ENCODE results near the gene CNMD.
"Not testable (repeated sequence)": the region's sequence is repeated elsewhere in the genome, so short reads cannot be mapped to it uniquely, and the experiment has no call there.

The CNMD gene

GRCh38 chr13:52721356-52721755 is 18.3 kb downstream of the CNMD start:
- H3K9me3 ChIP-seq (ENCODE audit: control insufficient read depth, low read length); H2BK12ac ChIP-seq (ENCODE audit: low read length in 2 of 2); H3K4me2 ChIP-seq (ENCODE audit: low read length, poor library complexity, severe bottlenecking); H3K4ac ChIP-seq (ENCODE audit: low read depth in 1 of 2, low read length in 2 of 2); H2AFZ ChIP-seq (ENCODE audit: low read depth, low read length); H2BK120ac ChIP-seq (ENCODE audit: low read depth, low read length); H3K4me1 ChIP-seq (ENCODE audit: control insufficient read depth, insufficient read depth, low read depth, low read length); H3K79me1 ChIP-seq (replicated peaks; ENCODE audit: low read length, poor library complexity, severe bottlenecking); H2BK5ac ChIP-seq (ENCODE audit: low read depth, low read length, poor library complexity, severe bottlenecking); H3K27me3 ChIP-seq (ENCODE audit: control insufficient read depth in 1 of 2, insufficient read depth in 1 of 2, low read length in 2 of 2); H2AK5ac ChIP-seq (ENCODE audit: low read length, severe bottlenecking); H4K8ac ChIP-seq (ENCODE audit: low read length); H3K27ac ChIP-seq (ENCODE audit: low read length, poor library complexity, severe bottlenecking); H3K14ac ChIP-seq (ENCODE audit: low read length in 2 of 2); H2BK15ac ChIP-seq (ENCODE audit: low read depth, poor library complexity, severe bottlenecking); H3K18ac ChIP-seq (ENCODE audit: low read depth in 1 of 2, low read length in 2 of 2); H3K23ac ChIP-seq (ENCODE audit: low read length in 2 of 2); H3K9ac ChIP-seq (ENCODE audit: low read length); H3K36me3 ChIP-seq (ENCODE audit: control insufficient read depth in 1 of 2, insufficient read depth in 2 of 2, low read depth in 1 of 2, low read length in 2 of 2); DNase-seq; H4K91ac ChIP-seq (ENCODE audit: low read length); H3K4me3 ChIP-seq (ENCODE audit: insufficient read depth in 1 of 2, low read depth in 1 of 2, low read length in 2 of 2): not testable (repeated sequence)
- WGBS, result 97% methylated on average over 1 of the region's 2 CpGs

DNA sequence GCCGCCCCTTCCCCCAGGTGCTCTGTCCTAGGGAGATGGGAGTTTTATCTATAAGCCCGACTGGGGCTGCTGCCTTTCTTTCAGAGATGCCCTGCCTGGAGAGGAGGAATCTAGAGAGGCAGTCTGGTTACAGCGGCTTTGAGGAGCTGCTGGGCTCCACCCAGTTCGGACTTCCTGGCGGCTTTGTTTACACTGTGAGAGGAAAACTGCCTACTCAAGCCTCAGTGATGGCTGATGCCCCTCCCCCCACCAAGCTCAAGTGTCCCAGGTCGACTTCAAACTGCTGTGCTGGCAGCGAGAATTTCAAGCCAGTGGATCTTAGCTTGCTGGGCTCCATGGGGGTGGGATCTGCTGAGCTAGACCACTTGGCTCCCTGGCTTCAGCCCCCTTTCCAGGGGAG is 18.7 kb downstream of the CNMD start:
- not testable (repeated sequence) for H3K9ac ChIP-seq (ENCODE audit: low read length); H2BK120ac ChIP-seq (ENCODE audit: low read depth, low read length); H4K8ac ChIP-seq (ENCODE audit: low read length); H3K4ac ChIP-seq (ENCODE audit: low read depth in 1 of 2, low read length in 2 of 2); H3K27ac ChIP-seq (ENCODE audit: low read length, poor library complexity, severe bottlenecking); DNase-seq; H3K14ac ChIP-seq (ENCODE audit: low read length in 2 of 2); H3K36me3 ChIP-seq (ENCODE audit: control insufficient read depth in 1 of 2, insufficient read depth in 2 of 2, low read depth in 1 of 2, low read length in 2 of 2); H2BK5ac ChIP-seq (ENCODE audit: low read depth, low read length, poor library complexity, severe bottlenecking); H3K4me1 ChIP-seq (ENCODE audit: control insufficient read depth, insufficient read depth, low read depth, low read length); H3K4me2 ChIP-seq (ENCODE audit: low read length, poor library complexity, severe bottlenecking); H3K4me3 ChIP-seq (ENCODE audit: insufficient read depth in 1 of 2, low read depth in 1 of 2, low read length in 2 of 2); H2AK5ac ChIP-seq (ENCODE audit: low read length, severe bottlenecking); H3K79me1 ChIP-seq (replicated peaks; ENCODE audit: low read length, poor library complexity, severe bottlenecking); H2BK12ac ChIP-seq (ENCODE audit: low read length in 2 of 2); H3K23ac ChIP-seq (ENCODE audit: low read length in 2 of 2); H3K27me3 ChIP-seq (ENCODE audit: control insufficient read depth in 1 of 2, insufficient read depth in 1 of 2, low read length in 2 of 2); H4K91ac ChIP-seq (ENCODE audit: low read length); H2BK15ac ChIP-seq (ENCODE audit: low read depth, poor library complexity, severe bottlenecking); H2AFZ ChIP-seq (ENCODE audit: low read depth, low read length); H3K18ac ChIP-seq (ENCODE audit: low read depth in 1 of 2, low read length in 2 of 2); H3K9me3 ChIP-seq (ENCODE audit: control insufficient read depth, low read length)
- WGBS, result 67% methylated on average over 5 of the region's 7 CpGs

- no peaks in the 10 kb centered on the region for H3K36me3 ChIP-seq (ENCODE audit: control insufficient read depth in 1 of 2, insufficient read depth in 2 of 2, low read depth in 1 of 2, low read length in 2 of 2)
- H3K4me3 ChIP-seq (ENCODE audit: insufficient read depth in 1 of 2, low read depth in 1 of 2, low read length in 2 of 2), result no peak overlapping the region
- no peak overlapping the region for H3K9ac ChIP-seq (ENCODE audit: low read length)
- H3K4ac ChIP-seq (ENCODE audit: low read depth in 1 of 2, low read length in 2 of 2), result no peak overlapping the region
- no peak overlapping the region for H2AK5ac ChIP-seq (ENCODE audit: low read length, severe bottlenecking)
- H4K91ac ChIP-seq (ENCODE audit: low read length), result no peak overlapping the region
- no peak overlapping the region for H3K23ac ChIP-seq (ENCODE audit: low read length in 2 of 2)
- H3K4me2 ChIP-seq (ENCODE audit: low read length, poor library complexity, severe bottlenecking), result no peak overlapping the region
- no peak overlapping the region for H2AFZ ChIP-seq (ENCODE audit: low read depth, low read length)
- no peak overlapping the region for H2BK15ac ChIP-seq (ENCODE audit: low read depth, poor library complexity, severe bottlenecking)
- no peak overlapping the region for H2BK5ac ChIP-seq (ENCODE audit: low read depth, low read length, poor library complexity, severe bottlenecking)
- H3K27ac ChIP-seq (ENCODE audit: low read length, poor library complexity, severe bottlenecking), result no peak overlapping the region
- 58% methylated on average over 2 of the region's 3 CpGs for WGBS
- no peak overlapping the region for H2BK120ac ChIP-seq (ENCODE audit: low read depth, low read length)
- no peak overlapping the region for H3K14ac ChIP-seq (ENCODE audit: low read length in 2 of 2)
- no peaks in the 10 kb centered on the region for H3K9me3 ChIP-seq (ENCODE audit: control insufficient read depth, low read length)
- H4K8ac ChIP-seq (ENCODE audit: low read length), result no peak overlapping the region
- no peak overlapping the region for H2BK12ac ChIP-seq (ENCODE audit: low read length in 2 of 2)
- DNase-seq, result no peak
- no peaks in the 10 kb centered on the region for H3K79me1 ChIP-seq (replicated peaks; ENCODE audit: low read length, poor library complexity, severe bottlenecking)
- H3K4me1 ChIP-seq (ENCODE audit: control insufficient read depth, insufficient read depth, low read depth, low read length), result no peaks in the 10 kb centered on the region
- no peak overlapping the region for H3K18ac ChIP-seq (ENCODE audit: low read depth in 1 of 2, low read length in 2 of 2)
- no peaks in the 10 kb centered on the region for H3K27me3 ChIP-seq (ENCODE audit: control insufficient read depth in 1 of 2, insufficient read depth in 1 of 2, low read length in 2 of 2)
Measured at GRCh38 chr13:52713894-52714293, 25.7 kb downstream of the CNMD start.

GRCh38 chr13:52712385-52712784 is 27.2 kb downstream of the CNMD start:
- H2BK5ac ChIP-seq (ENCODE audit: low read depth, low read length, poor library complexity, severe bottlenecking), result no peak overlapping the region
- no peak overlapping the region for H3K4me2 ChIP-seq (ENCODE audit: low read length, poor library complexity, severe bottlenecking)
- H2AK5ac ChIP-seq (ENCODE audit: low read length, severe bottlenecking), result no peak overlapping the region
- H3K23ac ChIP-seq (ENCODE audit: low read length in 2 of 2), result no peak overlapping the region
- H3K9ac ChIP-seq (ENCODE audit: low read length), result no peak overlapping the region
- no peak overlapping the region for H2AFZ ChIP-seq (ENCODE audit: low read depth, low read length)
- H3K4me3 ChIP-seq (ENCODE audit: insufficient read depth in 1 of 2, low read depth in 1 of 2, low read length in 2 of 2), result no peak overlapping the region
- no peak overlapping the region for H2BK15ac ChIP-seq (ENCODE audit: low read depth, poor library complexity, severe bottlenecking)
- H3K4me1 ChIP-seq (ENCODE audit: control insufficient read depth, insufficient read depth, low read depth, low read length), result no peaks in the 10 kb centered on the region
- no peaks in the 10 kb centered on the region for H3K36me3 ChIP-seq (ENCODE audit: control insufficient read depth in 1 of 2, insufficient read depth in 2 of 2, low read depth in 1 of 2, low read length in 2 of 2)
- no peak overlapping the region for H4K91ac ChIP-seq (ENCODE audit: low read length)
- WGBS, result 94% methylated on average over 3 of the region's 3 CpGs
- H2BK120ac ChIP-seq (ENCODE audit: low read depth, low read length), result no peak overlapping the region
- H2BK12ac ChIP-seq (ENCODE audit: low read length in 2 of 2), result no peak overlapping the region
- H4K8ac ChIP-seq (ENCODE audit: low read length), result no peak overlapping the region
- no peak overlapping the region for H3K14ac ChIP-seq (ENCODE audit: low read length in 2 of 2)
- no peak overlapping the region for H3K18ac ChIP-seq (ENCODE audit: low read depth in 1 of 2, low read length in 2 of 2)
- no peaks in the 10 kb centered on the region for H3K79me1 ChIP-seq (replicated peaks; ENCODE audit: low read length, poor library complexity, severe bottlenecking)
- no peak overlapping the region for H3K27ac ChIP-seq (ENCODE audit: low read length, poor library complexity, severe bottlenecking)
- no peaks in the 10 kb centered on the region for H3K9me3 ChIP-seq (ENCODE audit: control insufficient read depth, low read length)
- no peaks in the 10 kb centered on the region for H3K27me3 ChIP-seq (ENCODE audit: control insufficient read depth in 1 of 2, insufficient read depth in 1 of 2, low read length in 2 of 2)
- H3K4ac ChIP-seq (ENCODE audit: low read depth in 1 of 2, low read length in 2 of 2), result no peak overlapping the region
- no peak for DNase-seq
